ENCODE results near the gene AP1G2. TPM values are rescaled to one million over a fixed set of nuclear protein-coding genes. Genes with fewer than 3 reads are reported as not detected.
"Not testable (repeated sequence)": the region's sequence is repeated elsewhere in the genome, so short reads cannot be mapped to it uniquely, and the experiment has no call there.

The AP1G2 gene
- total RNA-seq, 4 donors from 2014 or later: 38.9 to 98.8 (median 68.8) TPM

DNA sequence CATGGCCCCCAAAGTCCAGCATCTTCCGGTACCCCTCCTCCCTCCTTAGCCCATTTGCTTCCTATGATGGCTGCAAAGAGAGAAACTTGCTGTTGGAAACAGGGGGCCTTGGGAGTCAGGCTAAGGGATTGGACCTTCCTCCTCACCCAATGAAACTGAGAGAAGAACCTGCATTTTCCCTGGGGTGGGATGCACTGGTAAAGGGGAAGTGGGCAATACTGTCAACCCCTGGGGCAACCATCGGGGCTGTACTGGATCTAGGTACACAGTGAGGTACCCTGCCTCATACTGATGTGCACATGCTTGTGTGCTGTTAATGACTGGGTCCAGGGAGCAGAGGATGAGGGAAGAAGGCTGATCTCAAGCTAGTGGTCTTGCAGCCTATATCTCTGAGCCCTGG lies 22.0 kb upstream of the AP1G2 start:
- intact Hi-C loops (cut with DNase I; ENCODE audit: low total_unique reads): no loop called here
- no peak overlapping the region for H3K27ac ChIP-seq
- H3K27me3 ChIP-seq: no peaks in the 10 kb centered on the region
- peaks cover 0 to 4% of the 10 kb centered on the region in 2 donors for H3K4me1 ChIP-seq
- no peak overlapping the region for H3K4me3 ChIP-seq
- no peaks in the 10 kb centered on the region for H3K36me3 ChIP-seq
- no peak for TF ChIP-seq POLR2A (IDR thresholded peaks at IDR 0.05)
- no peak for DNase-seq
- no peaks in the 10 kb centered on the region for H3K9me3 ChIP-seq

- H3K4me3 ChIP-seq: no peak overlapping the region
- peak; percentile 81 to 88 for DNase-seq
- TF ChIP-seq POLR2A (IDR thresholded peaks at IDR 0.05) (no peak), CTCF (IDR thresholded peaks at IDR 0.05) (peak; percentile 61 to 78 (median 68))
Measured at GRCh38 chr14:23588884-23589598, 21.4 kb upstream of the AP1G2 start.

DNA sequence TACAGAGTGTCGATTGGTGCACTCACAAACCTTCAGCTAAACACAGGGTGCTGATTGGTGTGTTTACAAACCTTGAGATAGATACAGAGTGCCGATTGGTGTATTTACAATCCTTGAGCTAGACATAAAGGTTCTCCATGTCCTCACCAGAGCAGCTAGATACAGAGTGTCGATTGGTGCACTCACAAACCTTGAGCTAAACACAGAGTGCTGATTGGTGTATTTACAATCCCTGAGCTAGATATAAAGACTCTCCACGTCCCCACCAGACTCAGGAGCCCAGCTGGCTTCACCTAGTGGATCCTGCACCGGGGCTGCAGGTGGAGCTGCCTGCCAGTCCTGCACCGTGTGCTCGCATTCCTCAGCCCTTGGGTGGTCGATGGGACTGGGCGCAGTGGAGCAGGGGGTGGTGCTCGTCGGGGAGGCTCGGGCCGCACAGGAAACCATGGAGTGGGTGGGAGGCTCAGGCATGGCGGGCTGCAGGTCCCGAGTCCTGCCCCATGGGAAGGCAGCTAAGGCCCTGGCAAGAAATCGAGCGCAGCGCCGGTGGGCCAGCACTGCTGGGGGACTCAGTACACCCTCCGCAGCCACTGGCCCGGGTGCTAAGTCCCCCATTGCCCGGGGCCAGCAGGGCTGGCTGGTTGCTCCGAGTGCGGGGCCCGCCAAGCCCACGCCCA lies 17.1 kb upstream of the AP1G2 start:
- DNase-seq; H3K27me3 ChIP-seq; H3K4me3 ChIP-seq; H3K27ac ChIP-seq; H3K9me3 ChIP-seq; intact Hi-C loops (cut with DNase I; ENCODE audit: low total_unique reads); H3K36me3 ChIP-seq; H3K4me1 ChIP-seq: not testable (repeated sequence)

More at GRCh38 chr14:23588884-23589598, 21.4 kb upstream of the AP1G2 start:
- no peaks in the 10 kb centered on the region for H3K9me3 ChIP-seq
- no peaks in the 10 kb centered on the region for H3K27me3 ChIP-seq
- peaks cover 0 to 4% of the 10 kb centered on the region in 2 donors for H3K4me1 ChIP-seq
- H3K36me3 ChIP-seq: no peaks in the 10 kb centered on the region
- intact Hi-C loops (cut with DNase I; ENCODE audit: low total_unique reads): no loop called here
- H3K27ac ChIP-seq: no peak overlapping the region

- H3K27me3 ChIP-seq; H3K4me3 ChIP-seq; H3K27ac ChIP-seq; H3K36me3 ChIP-seq; H3K9me3 ChIP-seq; DNase-seq; intact Hi-C loops (cut with DNase I; ENCODE audit: low total_unique reads); H3K4me1 ChIP-seq: not testable (repeated sequence)
Measured at GRCh38 chr14:23583761-23584526, 16.4 kb upstream of the AP1G2 start.

DNA sequence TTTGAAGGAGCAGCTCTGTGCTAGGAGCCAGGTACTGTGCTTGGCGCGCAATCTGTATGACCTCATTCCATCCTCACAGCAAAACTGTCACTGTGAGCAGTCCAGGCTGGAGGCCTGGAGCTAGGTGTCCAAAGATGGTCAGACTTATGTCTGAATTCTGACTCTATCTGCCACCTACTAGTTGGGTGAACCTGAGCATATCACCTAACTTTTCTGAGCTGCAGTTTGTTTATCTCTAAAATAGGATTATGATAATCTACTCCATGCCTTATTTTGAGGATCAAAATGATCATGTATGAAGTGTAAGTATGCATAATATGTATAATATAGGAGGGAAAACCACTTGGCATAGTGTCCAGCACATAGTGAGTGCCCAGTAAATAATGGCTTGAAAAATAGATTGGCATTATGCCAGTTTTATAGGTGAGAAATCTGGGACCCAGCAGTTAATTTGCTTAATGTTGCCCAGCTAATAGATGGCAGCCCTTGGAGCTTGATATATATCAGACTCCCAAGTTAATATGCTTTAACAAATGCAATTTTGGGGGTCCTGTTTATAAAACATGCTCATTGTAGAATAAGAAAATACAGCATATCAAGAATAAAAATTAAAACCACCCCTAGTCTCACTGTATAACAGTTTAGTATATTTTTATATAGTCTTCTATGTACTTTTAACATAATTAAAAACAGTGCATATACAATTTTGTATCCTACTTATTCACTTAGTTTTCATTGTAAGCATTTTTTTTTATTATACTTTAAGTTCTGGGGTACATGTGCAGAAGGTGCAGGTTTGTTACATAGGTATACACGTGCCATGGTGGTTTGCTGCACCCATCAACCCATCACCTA lies 15.5 kb upstream of the AP1G2 start:
- H3K4me3 ChIP-seq: no peak overlapping the region
- DNase-seq: no peak
- no peaks in the 10 kb centered on the region for H3K9me3 ChIP-seq
- H3K4me1 ChIP-seq: no peaks in the 10 kb centered on the region
- H3K27ac ChIP-seq: no peak overlapping the region
- H3K36me3 ChIP-seq: no peaks in the 10 kb centered on the region
- no peaks in the 10 kb centered on the region for H3K27me3 ChIP-seq
- TF ChIP-seq POLR2A (IDR thresholded peaks at IDR 0.05) (no peak), CTCF (IDR thresholded peaks at IDR 0.05) (no peak)
- intact Hi-C loops (cut with DNase I; ENCODE audit: low total_unique reads): no loop called here

DNA sequence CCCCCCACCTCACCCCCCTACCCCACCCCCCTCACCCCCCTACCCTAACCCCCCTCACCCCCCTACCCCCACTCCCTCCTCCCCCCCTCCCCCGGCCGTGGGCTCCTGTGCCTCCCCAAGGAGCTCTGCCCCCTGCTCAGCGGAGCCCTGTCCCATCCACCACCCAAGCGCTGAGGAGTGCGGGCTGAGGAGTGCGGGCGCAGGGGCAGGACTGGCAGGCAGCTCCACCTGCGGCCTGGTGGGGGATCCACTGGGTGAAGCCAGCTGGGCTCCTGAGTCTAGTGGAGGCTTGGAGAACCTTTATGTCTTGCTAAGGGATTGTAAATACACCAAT lies 13.3 kb upstream of the AP1G2 start:
- TF ChIP-seq POLR2A (IDR thresholded peaks at IDR 0.05) (no peak), CTCF (IDR thresholded peaks at IDR 0.05) (no peak)
- Histone ChIP-seq H3K27ac (no peak overlapping the region), H3K9me3 (no peaks in the 10 kb centered on the region), H3K27me3 (peaks cover 0 to 4% of the 10 kb centered on the region in 2 donors), H3K4me3 (no peak overlapping the region), H3K4me1 (no peaks in the 10 kb centered on the region), H3K36me3 (no peaks in the 10 kb centered on the region)
- intact Hi-C loops (cut with DNase I; ENCODE audit: low total_unique reads): no loop called here
- no peak for DNase-seq

All from uterus (tissue), 4 donors.